K562 (cell line): ENCODE measurements around the gene PSRC1. TPM values are rescaled to one million over a fixed set of nuclear protein-coding genes. Genes with fewer than 3 reads are reported as not detected.

Experiments used
- ATF7 ChIP-seq: fragments of 450-650 bp; IDR thresholded peaks from 2 replicates; pipeline ENCODE4 v1.7.1; 2014; ENCODE audit warnings: mild to moderate bottlenecking, moderate library complexity
- E2F6 ChIP-seq, 2 experiments: IDR thresholded peaks; 2 replicates each; pipeline ENCODE4 v1.6.1; 2011; ENCODE audit warnings: borderline replicate concordance in 1 of 2, control low read depth in 1 of 2, low read depth in 1 of 2, low read length in 1 of 2, mild to moderate bottlenecking in 1 of 2, mixed read lengths in 1 of 2, moderate library complexity in 1 of 2; ENCODE audit not compliant: insufficient read depth in 1 of 2, insufficient read length in 1 of 2, poor library complexity in 1 of 2, severe bottlenecking in 1 of 2; ENCODE audit errors: extremely low read depth in 1 of 2
- FOXP4 ChIP-seq: sonication (generic); formaldehyde crosslinking; IDR thresholded peaks from 2 replicates; pipeline ENCODE4 v1.8.0; 2022; ENCODE audit warnings: mild to moderate bottlenecking, missing genetic modification reagents, borderline replicate concordance
- JUNB ChIP-seq: fragments of 450-650 bp; formaldehyde crosslinking; conservative IDR thresholded peaks from 2 replicates; pipeline ENCODE4 v1.4.0; 2020; ENCODE audit warnings: mild to moderate bottlenecking
- JUND ChIP-seq, 2 experiments: IDR thresholded peaks; 2 replicates in 1 of 2; 3 replicates in 1 of 2; pipeline ENCODE4 v1.6.1; 2011; ENCODE audit warnings: borderline replicate concordance in 2 of 2, low read depth in 2 of 2, low read length in 2 of 2, improper control_type of control experiment in 1 of 2, missing biosample characterization in 1 of 2, missing genetic modification characterization in 1 of 2, missing genetic modification reagents in 1 of 2
- KLF16 ChIP-seq: IDR thresholded peaks from 2 replicates; pipeline ENCODE4 v1.6.1; 2016; ENCODE audit warnings: antibody characterized with exemption
- POLR2G ChIP-seq: fragments of 200-400 bp; formaldehyde crosslinking; IDR thresholded peaks from 2 replicates; pipeline ENCODE4 v1.6.1; 2017; ENCODE audit warnings: low read depth, mild to moderate bottlenecking, antibody characterized with exemption, low read length, moderate library complexity
- RAD21 ChIP-seq, 2 experiments: fragments of 250-450 bp in 1 of 2; fragments of 450-650 bp in 1 of 2; sonication (Bioruptor Pico) in 1 of 2; formaldehyde crosslinking in 1 of 2; IDR thresholded peaks in 1 of 2; conservative IDR thresholded peaks in 1 of 2; 2 replicates each; pipeline versions ENCODE4 v1.4.0 to v1.8.0; 2020 to 2022; ENCODE audit warnings: mild to moderate bottlenecking in 2 of 2, moderate library complexity in 1 of 2
- RHOXF2B ChIP-seq: fragments of 250-450 bp; sonication (Bioruptor Pico); conservative IDR thresholded peaks from 2 replicates; pipeline ENCODE4 v1.5.1; 2021
- RNF219 ChIP-seq: fragments of 250-450 bp; sonication (Bioruptor Pico); IDR thresholded peaks from 2 replicates; pipeline ENCODE4 v1.5.0; 2022; ENCODE audit warnings: mild to moderate bottlenecking
- SAP30 ChIP-seq: fragments of 200-600 bp; sonication (generic); IDR thresholded peaks from 2 replicates; pipeline ENCODE4 v1.6.1; 2012; ENCODE audit warnings: borderline replicate concordance, low read depth, mild to moderate bottlenecking, moderate library complexity, low read length, control low read depth, inconsistent platforms; ENCODE audit not compliant: insufficient read depth, poor library complexity, severe bottlenecking
- TFAM ChIP-seq: fragments of 250-450 bp; sonication (Bioruptor Pico); conservative IDR thresholded peaks from 2 replicates; pipeline ENCODE4 v1.5.0; 2021; ENCODE audit warnings: mild to moderate bottlenecking, moderate library complexity
- THRAP3 ChIP-seq: fragments of 450-650 bp; IDR thresholded peaks from 2 replicates; pipeline ENCODE4 v1.6.1; 2016; ENCODE audit warnings: mild to moderate bottlenecking, inconsistent platforms, borderline replicate concordance
- YY1 ChIP-seq, 3 experiments: IDR thresholded peaks; 2 replicates each; pipeline ENCODE4 v1.6.1; 2011; ENCODE audit warnings: low read length in 2 of 3, mild to moderate bottlenecking in 2 of 3, moderate library complexity in 2 of 3, borderline replicate concordance in 1 of 3, control low read depth in 1 of 3, low read depth in 1 of 3; ENCODE audit not compliant: insufficient read depth in 3 of 3, insufficient replicate concordance in 2 of 3, control insufficient read depth in 1 of 3, insufficient read length in 1 of 3; ENCODE audit errors: extremely low read depth in 1 of 3
- ZBTB33 ChIP-seq: sonication (generic); formaldehyde crosslinking; IDR thresholded peaks from 2 replicates; pipeline ENCODE4 v1.8.1; 2023; ENCODE audit warnings: mild to moderate bottlenecking, missing genetic modification reagents
- ZFP36 ChIP-seq: fragments of 150-350 bp; IDR thresholded peaks from 2 replicates; pipeline ENCODE4 v1.6.1; 2018; ENCODE audit warnings: low read length, low read depth; ENCODE audit not compliant: partially characterized antibody
- polyA plus RNA-seq, 8 experiments: library from polyadenylated mRNA; depleted of rRNA in 4 of 8; stranded (reverse) in 5 of 8; unstranded in 3 of 8; fragments of >200 nt; fragmentation: Nextera tagmentation in 2 of 8; fragmentation: Illumina TruSeq in 1 of 8; extraction: Ambion mirVana in 2 of 8; extraction: Trizol in 1 of 8; gene quantifications; 2 replicates each; pipeline versions ENCODE4 v1.2.1 to v1.2.3, GENCODE V29; 2011 to 2014; ENCODE audit warnings: inconsistent platforms in 1 of 8, missing spikeins in 1 of 8
- total RNA-seq, 7 experiments: library from RNA; depleted of rRNA in 6 of 7; stranded (reverse); fragments of >200 nt in 6 of 7; fragmentation: Illumina TruSeq in 2 of 7; extraction: Trizol in 2 of 7; gene quantifications; 2 replicates each; pipeline versions ENCODE4 v1.2.1 to v1.2.3, GENCODE V29; 2011 to 2021; ENCODE audit warnings: low replicate concordance in 1 of 7

The PSRC1 gene
- total and polyA plus RNA-seq, 9 of the 15 experiments (the other 6 are each of a cell fraction or from before 2014, with no cell fraction given): 6.5 to 65.2 (median 39.3) TPM

- TF ChIP-seq JUNB (CRISPR knock-in tag): no peak
- TF ChIP-seq ATF7: no peak
- peak; percentile 89 for TF ChIP-seq ZBTB33 (CRISPR knock-in tag)
- no peak for TF ChIP-seq SAP30
- no peak for TF ChIP-seq JUND (IDR thresholded peaks at IDR 0.05; ENCODE audit: borderline replicate concordance, low read depth, low read length)
- no peak for TF ChIP-seq JUND (tag; IDR thresholded peaks at IDR 0.05; ENCODE audit: borderline replicate concordance, low read depth, low read length)
- TF ChIP-seq RAD21 (CRISPR knock-in tag; conservative IDR thresholded peaks at IDR 0.05 in 1 of 2, IDR thresholded peaks at IDR 0.05 in 1 of 2): no peak
- no peak for TF ChIP-seq TFAM (CRISPR knock-in tag)
- no peak for TF ChIP-seq YY1 (IDR thresholded peaks at IDR 0.05; ENCODE audit: borderline replicate concordance in 1 of 3, control insufficient read depth in 1 of 3, extremely low read depth in 1 of 3, insufficient read depth in 3 of 3, insufficient read length in 1 of 3, insufficient replicate concordance in 2 of 3, low read depth in 1 of 3, low read length in 2 of 3)
- 0 out of 2 replicates have a peak, but pooled peaks have one; percentile 14 for TF ChIP-seq POLR2G
- TF ChIP-seq THRAP3: no peak
- no peak for TF ChIP-seq FOXP4 (CRISPR knock-in tag)
- TF ChIP-seq KLF16: no peak
- peak; percentile 38 for TF ChIP-seq ZFP36
- TF ChIP-seq RNF219 (CRISPR knock-in tag): no peak
- no peak for TF ChIP-seq RHOXF2B (CRISPR knock-in tag)
- no peak for TF ChIP-seq E2F6 (IDR thresholded peaks at IDR 0.05; ENCODE audit: borderline replicate concordance in 1 of 2, extremely low read depth in 1 of 2, insufficient read depth in 1 of 2, insufficient read length in 1 of 2, low read depth in 1 of 2, low read length in 1 of 2, poor library complexity in 1 of 2, severe bottlenecking in 1 of 2)
Measured at GRCh38 chr1:109258481-109259466, 24.2 kb downstream of the PSRC1 start (continued).
